Retinal pigment epithelial cell (primary cell): ENCODE data around the gene MLLT10.
A peak's percentile ranks its signal among the peaks of the same experiment; 100 is the strongest.
"Not testable (repeated sequence)": the region's sequence is repeated elsewhere in the genome, so short reads cannot be mapped to it uniquely, and the experiment has no call there.

Experiments
- DNase-seq: peaks from one replicate; pipeline ENCODE4 v3.0.0-alpha.2; 2010; ENCODE audit warnings: low read depth
- H3K4me3 ChIP-seq: 2 replicates; pipeline ENCODE4 v1.5.1; 2011; ENCODE audit warnings: mild to moderate bottlenecking, low read length, control low read depth, moderate library complexity
- TF ChIP-seq, protein P1 (sequence below): conservative IDR thresholded peaks from 2 replicates; pipeline ENCODE4 v1.5.1; 2011; ENCODE audit warnings: low read depth, low read length, control low read depth, inconsistent platforms

Gene MLLT10

GRCh38 chr10:21531164-21531563 is 2.9 kb upstream of the MLLT10 start:
- H3K4me3 ChIP-seq, result no peak overlapping the region
- no peak for DNase-seq
- TF ChIP-seq, protein P1, sequence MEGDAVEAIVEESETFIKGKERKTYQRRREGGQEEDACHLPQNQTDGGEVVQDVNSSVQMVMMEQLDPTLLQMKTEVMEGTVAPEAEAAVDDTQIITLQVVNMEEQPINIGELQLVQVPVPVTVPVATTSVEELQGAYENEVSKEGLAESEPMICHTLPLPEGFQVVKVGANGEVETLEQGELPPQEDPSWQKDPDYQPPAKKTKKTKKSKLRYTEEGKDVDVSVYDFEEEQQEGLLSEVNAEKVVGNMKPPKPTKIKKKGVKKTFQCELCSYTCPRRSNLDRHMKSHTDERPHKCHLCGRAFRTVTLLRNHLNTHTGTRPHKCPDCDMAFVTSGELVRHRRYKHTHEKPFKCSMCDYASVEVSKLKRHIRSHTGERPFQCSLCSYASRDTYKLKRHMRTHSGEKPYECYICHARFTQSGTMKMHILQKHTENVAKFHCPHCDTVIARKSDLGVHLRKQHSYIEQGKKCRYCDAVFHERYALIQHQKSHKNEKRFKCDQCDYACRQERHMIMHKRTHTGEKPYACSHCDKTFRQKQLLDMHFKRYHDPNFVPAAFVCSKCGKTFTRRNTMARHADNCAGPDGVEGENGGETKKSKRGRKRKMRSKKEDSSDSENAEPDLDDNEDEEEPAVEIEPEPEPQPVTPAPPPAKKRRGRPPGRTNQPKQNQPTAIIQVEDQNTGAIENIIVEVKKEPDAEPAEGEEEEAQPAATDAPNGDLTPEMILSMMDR, result no peak

DNA sequence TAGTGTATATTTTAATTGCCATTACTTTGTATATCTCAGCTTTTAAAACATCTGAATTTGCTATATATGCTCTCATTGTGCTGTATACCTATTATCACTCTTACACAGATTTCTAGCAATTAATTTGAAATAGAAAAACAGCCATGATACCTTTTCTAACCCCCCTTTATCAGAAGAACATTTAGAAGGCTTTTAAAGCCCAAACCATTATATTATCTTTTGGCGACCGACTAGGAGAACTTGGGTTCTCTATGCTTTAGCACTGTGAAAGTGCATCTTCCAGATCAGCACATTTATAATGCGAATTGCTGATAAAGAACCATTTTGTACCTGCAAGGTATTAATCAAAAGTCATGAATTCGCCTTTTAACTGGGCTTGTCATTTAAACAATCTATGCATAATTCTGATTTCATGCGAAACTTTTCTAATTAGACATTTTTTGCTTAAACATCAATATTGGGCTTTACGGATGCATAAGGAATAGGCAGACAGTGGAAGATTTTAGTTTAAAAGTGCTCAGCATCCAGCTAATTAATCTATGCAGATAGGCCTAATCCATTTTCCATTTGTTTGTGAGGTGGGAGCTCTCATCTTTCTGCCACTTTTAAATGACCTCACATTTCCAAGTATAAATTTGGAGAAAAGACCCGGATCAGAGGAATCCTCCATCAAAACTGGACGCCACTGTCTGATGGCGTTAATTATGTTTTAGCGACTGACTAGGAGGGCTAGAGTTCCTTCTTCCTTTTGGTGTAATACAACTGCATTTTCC is 1.2 kb upstream of the MLLT10 start:
- DNase-seq, result no peak
- TF ChIP-seq, protein P1, result no peak
- peak overlapping the region; percentile 67 for H3K4me3 ChIP-seq

DNA sequence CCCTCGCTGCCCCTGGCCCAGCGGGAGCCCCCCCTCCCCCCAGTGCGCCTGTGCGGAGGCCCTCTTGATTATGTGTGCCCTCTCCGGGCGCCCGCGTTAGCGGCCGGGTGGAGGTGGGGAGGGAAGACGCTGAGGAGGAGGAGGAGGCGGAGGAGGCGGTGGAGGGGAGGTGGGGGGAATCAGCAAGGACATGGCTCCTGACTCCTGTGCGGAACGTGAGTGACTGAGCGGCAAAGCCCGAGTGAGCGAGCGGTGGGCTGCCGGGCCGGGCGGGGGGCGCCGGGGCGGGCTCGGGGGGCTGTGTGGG is 201 bp downstream of the MLLT10 start:
- DNase-seq, result no peak
- H3K4me3 ChIP-seq, result peak overlapping the region; percentile 80
- TF ChIP-seq, protein P1, result no peak

- TF ChIP-seq, protein P1, result no peak
These were observed 817 bp downstream of the MLLT10 start for GRCh38 chr10:21534604-21535493.

DNA sequence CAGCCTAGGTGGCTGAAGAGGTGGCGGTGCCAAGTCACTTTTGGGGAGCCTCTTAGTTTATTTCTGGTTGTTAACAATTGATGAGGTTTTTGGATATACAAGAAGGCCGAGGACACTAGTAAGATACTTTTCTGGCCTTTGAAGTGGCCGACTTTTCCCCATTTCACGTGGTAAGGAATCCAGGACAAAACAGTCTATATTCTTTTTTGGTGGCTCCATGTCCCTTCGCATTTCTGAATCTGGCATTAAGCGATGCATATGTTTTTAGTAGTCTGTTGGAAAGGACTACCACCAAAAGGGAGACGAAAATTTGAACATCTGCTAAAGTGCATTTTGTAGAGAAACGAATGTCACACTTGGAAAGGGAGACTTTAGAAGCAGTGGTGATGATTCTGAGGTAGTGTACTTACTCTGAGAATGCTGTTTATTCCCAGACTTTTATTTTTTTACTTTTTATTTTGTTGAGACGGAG is 1.5 kb downstream of the MLLT10 start:
- no peak for DNase-seq

More at GRCh38 chr10:21534604-21535493, 817 bp downstream of the MLLT10 start:
- DNase-seq, result no peak
- peak overlapping the region; percentile 80 for H3K4me3 ChIP-seq

GRCh38 chr10:21535976-21536375 is 1.9 kb downstream of the MLLT10 start:
- DNase-seq, result not testable (repeated sequence)
- peak overlapping the region; percentile 80 for H3K4me3 ChIP-seq

More for the DNA sequence above, 1.5 kb downstream of the MLLT10 start:
- TF ChIP-seq, protein P1, result no peak
- peak overlapping the region; percentile 80 for H3K4me3 ChIP-seq

GRCh38 chr10:21536874-21537273 is 2.8 kb downstream of the MLLT10 start:
- no peak overlapping the region for H3K4me3 ChIP-seq

GRCh38 chr10:21540701-21541100 is 6.7 kb downstream of the MLLT10 start:
- not testable (repeated sequence) for DNase-seq, H3K4me3 ChIP-seq

More at GRCh38 chr10:21536874-21537273, 2.8 kb downstream of the MLLT10 start:
- DNase-seq, result no peak
- TF ChIP-seq, protein P1, result no peak
